ENCODE data around the gene MBLAC1.

DNA sequence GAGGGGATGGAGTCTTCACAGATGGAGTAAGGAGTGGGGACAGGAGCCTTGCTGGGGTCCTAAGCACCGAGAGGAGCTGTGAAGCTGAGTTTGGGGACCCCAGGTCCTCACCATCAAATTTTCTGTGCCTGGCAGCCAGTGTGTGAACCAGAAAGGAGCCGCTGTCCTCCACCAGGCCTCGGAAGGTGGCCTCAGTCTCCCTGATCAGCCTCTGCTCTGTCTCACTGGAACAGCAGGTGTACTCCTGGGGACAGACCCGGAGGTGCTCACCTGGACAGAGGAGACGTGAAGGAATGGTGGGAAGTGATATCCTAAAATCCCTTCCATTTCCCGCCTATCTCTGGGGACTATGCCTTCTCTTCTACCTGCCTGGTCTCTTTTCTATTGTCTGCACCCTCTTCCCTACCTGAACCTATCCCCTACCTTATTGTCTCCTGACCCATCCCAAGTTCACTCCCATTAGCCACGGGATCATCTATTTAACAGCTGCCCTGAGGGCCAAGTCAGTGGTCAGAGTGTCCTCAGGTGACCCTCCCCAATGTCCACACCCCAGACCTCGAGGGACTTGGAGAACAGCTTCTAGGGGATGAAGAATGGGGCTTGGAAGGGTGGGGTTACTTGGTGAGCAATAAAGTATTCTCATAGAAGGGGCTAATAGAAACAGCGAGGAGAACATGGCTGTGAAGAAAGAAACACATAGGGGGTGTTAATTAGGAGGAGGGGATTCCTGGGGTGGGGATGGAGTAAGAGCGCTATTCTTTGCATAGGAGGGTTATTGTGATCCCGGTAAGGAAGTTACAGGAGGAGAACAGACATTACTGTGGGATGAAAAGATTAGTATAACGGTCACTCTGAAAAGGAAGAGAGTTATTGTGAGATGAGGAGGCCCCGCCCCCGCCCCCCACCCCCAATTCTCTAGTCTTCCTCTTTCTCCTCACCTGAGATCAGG is 49.6 kb downstream of the MBLAC1 start:
- TF ChIP-seq, protein P1, sequence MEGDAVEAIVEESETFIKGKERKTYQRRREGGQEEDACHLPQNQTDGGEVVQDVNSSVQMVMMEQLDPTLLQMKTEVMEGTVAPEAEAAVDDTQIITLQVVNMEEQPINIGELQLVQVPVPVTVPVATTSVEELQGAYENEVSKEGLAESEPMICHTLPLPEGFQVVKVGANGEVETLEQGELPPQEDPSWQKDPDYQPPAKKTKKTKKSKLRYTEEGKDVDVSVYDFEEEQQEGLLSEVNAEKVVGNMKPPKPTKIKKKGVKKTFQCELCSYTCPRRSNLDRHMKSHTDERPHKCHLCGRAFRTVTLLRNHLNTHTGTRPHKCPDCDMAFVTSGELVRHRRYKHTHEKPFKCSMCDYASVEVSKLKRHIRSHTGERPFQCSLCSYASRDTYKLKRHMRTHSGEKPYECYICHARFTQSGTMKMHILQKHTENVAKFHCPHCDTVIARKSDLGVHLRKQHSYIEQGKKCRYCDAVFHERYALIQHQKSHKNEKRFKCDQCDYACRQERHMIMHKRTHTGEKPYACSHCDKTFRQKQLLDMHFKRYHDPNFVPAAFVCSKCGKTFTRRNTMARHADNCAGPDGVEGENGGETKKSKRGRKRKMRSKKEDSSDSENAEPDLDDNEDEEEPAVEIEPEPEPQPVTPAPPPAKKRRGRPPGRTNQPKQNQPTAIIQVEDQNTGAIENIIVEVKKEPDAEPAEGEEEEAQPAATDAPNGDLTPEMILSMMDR (IDR thresholded peaks at IDR 0.05): no peak
- TF ChIP-seq POLR2A (IDR thresholded peaks at IDR 0.05): no peak
